ENCODE data around the gene ARL3.

ARL3 gene

DNA sequence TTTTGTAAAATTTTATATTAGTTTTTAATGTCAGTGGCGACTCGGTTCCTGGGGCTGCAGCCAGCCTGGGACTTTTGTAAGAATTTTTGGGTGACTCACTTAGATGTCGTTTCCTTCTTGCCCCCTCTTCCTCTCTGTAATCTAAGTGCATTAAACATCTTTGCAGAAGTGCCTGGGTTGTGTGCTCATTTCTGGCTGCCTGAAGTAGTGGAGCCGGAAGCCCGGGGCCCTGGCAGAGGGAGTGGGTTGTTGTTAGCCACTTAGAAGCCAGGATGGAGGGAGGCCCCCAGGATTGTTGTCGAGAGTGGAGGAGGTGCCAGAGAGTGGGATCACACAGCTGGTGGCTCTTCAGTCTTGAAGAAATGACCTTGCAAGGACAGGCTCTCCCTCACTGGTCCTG, 80.9 kb downstream of the ARL3 start:
- peaks cover 3% of the 10 kb centered on the region; the same call in 1 of the 2 replicates for H3F3A ChIP-seq (ENCODE audit: control insufficient read depth, insufficient read depth)
- H3K79me2 ChIP-seq (ENCODE audit: control insufficient read depth, low read length): no peaks in the 10 kb centered on the region
- no peaks in the 10 kb centered on the region for H3K9me3 ChIP-seq (ENCODE audit: control insufficient read depth, insufficient read depth, low read length)
- H3K27me3 ChIP-seq (ENCODE audit: control insufficient read depth, low read length): no peaks in the 10 kb centered on the region
- H3K27ac ChIP-seq (ENCODE audit: low read depth, low read length): no peak overlapping the region
- no peak overlapping the region for H3K4me3 ChIP-seq (ENCODE audit: low read length)
- TF ChIP-seq, protein P1, sequence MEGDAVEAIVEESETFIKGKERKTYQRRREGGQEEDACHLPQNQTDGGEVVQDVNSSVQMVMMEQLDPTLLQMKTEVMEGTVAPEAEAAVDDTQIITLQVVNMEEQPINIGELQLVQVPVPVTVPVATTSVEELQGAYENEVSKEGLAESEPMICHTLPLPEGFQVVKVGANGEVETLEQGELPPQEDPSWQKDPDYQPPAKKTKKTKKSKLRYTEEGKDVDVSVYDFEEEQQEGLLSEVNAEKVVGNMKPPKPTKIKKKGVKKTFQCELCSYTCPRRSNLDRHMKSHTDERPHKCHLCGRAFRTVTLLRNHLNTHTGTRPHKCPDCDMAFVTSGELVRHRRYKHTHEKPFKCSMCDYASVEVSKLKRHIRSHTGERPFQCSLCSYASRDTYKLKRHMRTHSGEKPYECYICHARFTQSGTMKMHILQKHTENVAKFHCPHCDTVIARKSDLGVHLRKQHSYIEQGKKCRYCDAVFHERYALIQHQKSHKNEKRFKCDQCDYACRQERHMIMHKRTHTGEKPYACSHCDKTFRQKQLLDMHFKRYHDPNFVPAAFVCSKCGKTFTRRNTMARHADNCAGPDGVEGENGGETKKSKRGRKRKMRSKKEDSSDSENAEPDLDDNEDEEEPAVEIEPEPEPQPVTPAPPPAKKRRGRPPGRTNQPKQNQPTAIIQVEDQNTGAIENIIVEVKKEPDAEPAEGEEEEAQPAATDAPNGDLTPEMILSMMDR (IDR thresholded peaks at IDR 0.05; ENCODE audit: low read depth, low read length, poor library complexity, severe bottlenecking): no peak
- no peak for TF ChIP-seq EZH2phosphoT487 (IDR thresholded peaks at IDR 0.05; ENCODE audit: borderline replicate concordance, low read length)
- no peaks in the 10 kb centered on the region for H3K36me3 ChIP-seq (ENCODE audit: control insufficient read depth, low read length)
- peaks cover 27% of the 10 kb centered on the region for H3K4me1 ChIP-seq (ENCODE audit: control insufficient read depth, low read length)
- H3K9me2 ChIP-seq (replicated peaks; ENCODE audit: control insufficient read depth, low read length): no peaks in the 10 kb centered on the region
- H3K4me2 ChIP-seq (ENCODE audit: low read length): no peak overlapping the region
- H4K20me1 ChIP-seq (ENCODE audit: control insufficient read depth, insufficient read depth, low read depth, low read length): no peaks in the 10 kb centered on the region

DNA sequence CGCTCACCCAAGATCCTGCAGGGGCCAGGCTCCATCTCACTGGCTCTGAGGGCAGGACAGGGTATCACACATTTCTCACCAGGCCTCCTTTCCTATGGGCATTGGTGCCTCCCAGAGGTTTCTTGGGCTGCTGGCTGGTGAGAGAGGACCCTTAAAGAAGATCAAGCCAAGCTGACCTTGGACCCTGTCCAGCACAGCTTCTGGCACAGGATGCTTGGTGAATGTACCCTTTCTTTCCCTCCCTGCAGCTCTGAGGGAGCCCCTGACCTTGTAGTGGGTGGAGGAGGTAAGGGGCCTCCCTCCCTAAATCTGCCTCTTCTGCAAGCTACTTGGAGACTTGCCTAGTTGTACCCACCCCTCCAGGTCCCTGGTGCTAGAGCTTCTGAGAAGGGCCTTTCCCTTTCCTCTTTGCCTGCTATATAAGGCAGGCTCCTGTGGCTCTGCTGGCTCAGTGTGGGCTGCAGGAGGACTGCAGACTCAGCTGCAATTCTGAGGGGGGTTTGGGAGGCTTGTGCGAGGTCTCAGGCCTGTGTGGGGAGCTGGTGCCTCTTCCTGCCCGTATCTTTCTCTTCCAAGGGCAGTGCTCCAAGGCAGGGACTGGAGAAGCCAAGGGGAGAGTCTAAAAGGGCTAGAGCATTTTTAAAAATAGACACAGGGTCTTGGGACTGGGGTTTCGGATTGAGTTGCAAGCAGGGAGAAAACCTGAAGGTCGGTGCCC, 81.6 kb downstream of the ARL3 start:
- no peak for TF ChIP-seq EZH2phosphoT487 (IDR thresholded peaks at IDR 0.05; ENCODE audit: borderline replicate concordance, low read length)
- TF ChIP-seq, protein P1 (IDR thresholded peaks at IDR 0.05; ENCODE audit: low read depth, low read length, poor library complexity, severe bottlenecking): no peak
- Histone ChIP-seq H3K9me3 (ENCODE audit: control insufficient read depth, insufficient read depth, low read length) (no peaks in the 10 kb centered on the region), H3K27me3 (ENCODE audit: control insufficient read depth, low read length) (no peaks in the 10 kb centered on the region), H3K79me2 (ENCODE audit: control insufficient read depth, low read length) (no peaks in the 10 kb centered on the region), H3K4me1 (ENCODE audit: control insufficient read depth, low read length) (peaks cover 26% of the 10 kb centered on the region), H3K27ac (ENCODE audit: low read depth, low read length) (no peak overlapping the region), H3K4me2 (ENCODE audit: low read length) (no peak overlapping the region), H3K9me2 (replicated peaks; ENCODE audit: control insufficient read depth, low read length) (no peaks in the 10 kb centered on the region), H3K36me3 (ENCODE audit: control insufficient read depth, low read length) (no peaks in the 10 kb centered on the region), H3F3A (ENCODE audit: control insufficient read depth, insufficient read depth) (peaks cover 3% of the 10 kb centered on the region; the same call in 1 of the 2 replicates), H4K20me1 (ENCODE audit: control insufficient read depth, insufficient read depth, low read depth, low read length) (no peaks in the 10 kb centered on the region), H3K4me3 (ENCODE audit: low read length) (no peak overlapping the region)

GRCh38 chr10:102631525-102632393, 82.4 kb downstream of the ARL3 start:
- no peaks in the 10 kb centered on the region for H3K9me2 ChIP-seq (replicated peaks; ENCODE audit: control insufficient read depth, low read length)
- H3K27me3 ChIP-seq (ENCODE audit: control insufficient read depth, low read length): no peaks in the 10 kb centered on the region
- H4K20me1 ChIP-seq (ENCODE audit: control insufficient read depth, insufficient read depth, low read depth, low read length): no peaks in the 10 kb centered on the region
- no peak overlapping the region for H3K4me2 ChIP-seq (ENCODE audit: low read length)
- no peak overlapping the region for H3K27ac ChIP-seq (ENCODE audit: low read depth, low read length)
- peaks cover 26% of the 10 kb centered on the region for H3K4me1 ChIP-seq (ENCODE audit: control insufficient read depth, low read length)
- H3K4me3 ChIP-seq (ENCODE audit: low read length): no peak overlapping the region
- no peaks in the 10 kb centered on the region for H3K79me2 ChIP-seq (ENCODE audit: control insufficient read depth, low read length)
- TF ChIP-seq EZH2phosphoT487 (IDR thresholded peaks at IDR 0.05; ENCODE audit: borderline replicate concordance, low read length): no peak
- TF ChIP-seq, protein P1 (IDR thresholded peaks at IDR 0.05; ENCODE audit: low read depth, low read length, poor library complexity, severe bottlenecking): no peak
- H3F3A ChIP-seq (ENCODE audit: control insufficient read depth, insufficient read depth): peaks cover 3% of the 10 kb centered on the region; the same call in 1 of the 2 replicates
- H3K9me3 ChIP-seq (ENCODE audit: control insufficient read depth, insufficient read depth, low read length): no peaks in the 10 kb centered on the region
- H3K36me3 ChIP-seq (ENCODE audit: control insufficient read depth, low read length): no peaks in the 10 kb centered on the region
